C4-2B (cell line): ENCODE results near the gene PLA2G4D.

ENCODE experiments used
- CTCF ChIP-seq: fragments of 450-650 bp; conservative IDR thresholded peaks from 2 replicates; pipeline ENCODE4 v1.5.1; 2017; ENCODE audit warnings: mild to moderate bottlenecking
- ZFX ChIP-seq: fragments of 450-650 bp; IDR thresholded peaks from 2 replicates; pipeline ENCODE4 v1.6.1; 2017

GRCh38 chr15:42080186-42080918 is 14.0 kb downstream of the PLA2G4D start:
- no peak for TF ChIP-seq CTCF
- TF ChIP-seq ZFX, result no peak
